ELR (cell line): ENCODE results near the gene SP140L.
"Not testable (repeated sequence)": the region's sequence is repeated elsewhere in the genome, so short reads cannot be mapped to it uniquely, and the experiment has no call there.

Experiments used
- DNase-seq: peaks from one replicate; pipeline ENCODE4 v3.0.0-alpha.2; 2015; ENCODE audit warnings: low read depth

Gene SP140L

GRCh38 chr2:230362030-230362691, 35.2 kb downstream of the SP140L start:
- no peak for DNase-seq

- no peak for DNase-seq
These were observed 55.1 kb downstream of the SP140L start for GRCh38 chr2:230382108-230382507.

- no peak for DNase-seq
These were observed 56.5 kb downstream of the SP140L start for GRCh38 chr2:230383453-230383852.

GRCh38 chr2:230384986-230385385, 58.0 kb downstream of the SP140L start:
- no peak for DNase-seq

- DNase-seq: no peak
These were observed 67.3 kb downstream of the SP140L start for GRCh38 chr2:230394301-230394700.

GRCh38 chr2:230398698-230399097, 71.7 kb downstream of the SP140L start:
- DNase-seq: not testable (repeated sequence)

GRCh38 chr2:230400041-230400440, 73.0 kb downstream of the SP140L start:
- no peak for DNase-seq

GRCh38 chr2:230400454-230400853, 73.5 kb downstream of the SP140L start:
- DNase-seq: no peak

- not testable (repeated sequence) for DNase-seq
These were observed 74.0 kb downstream of the SP140L start for GRCh38 chr2:230401026-230401425.

GRCh38 chr2:230403746-230404145, 76.8 kb downstream of the SP140L start:
- no peak for DNase-seq

GRCh38 chr2:230405824-230406223, 78.8 kb downstream of the SP140L start:
- no peak for DNase-seq

- DNase-seq: peak; percentile 90
These were observed 81.3 kb downstream of the SP140L start for GRCh38 chr2:230408244-230408842.

GRCh38 chr2:230409316-230409715, 82.3 kb downstream of the SP140L start:
- not testable (repeated sequence) for DNase-seq

GRCh38 chr2:230410263-230410662, 83.3 kb downstream of the SP140L start:
- no peak for DNase-seq

GRCh38 chr2:230410861-230411569, 84.0 kb downstream of the SP140L start:
- DNase-seq: peak; percentile 28

- peak; percentile 74 for DNase-seq
These were observed 84.8 kb downstream of the SP140L start for GRCh38 chr2:230411570-230412370.

GRCh38 chr2:230412371-230412711, 85.3 kb downstream of the SP140L start:
- no peak for DNase-seq

- no peak for DNase-seq
These were observed 85.9 kb downstream of the SP140L start for GRCh38 chr2:230412846-230413245.

GRCh38 chr2:230413479-230413878, 86.5 kb downstream of the SP140L start:
- DNase-seq: no peak

GRCh38 chr2:230414302-230414701, 87.3 kb downstream of the SP140L start:
- DNase-seq: no peak

GRCh38 chr2:230416061-230416721, 89.2 kb downstream of the SP140L start, which contains the start of gene SP100:
SP100 (plus strand) TSS chr2:230416201; CDS start chr2:230416297, 96 bp downstream.
- peak; percentile 93 for DNase-seq

- no peak for DNase-seq
These were observed 90.4 kb downstream of the SP140L start for GRCh38 chr2:230417436-230417835.
